IMR-90 (cell line): ENCODE measurements around the gene STX16. TPM values are rescaled to one million over a fixed set of nuclear protein-coding genes. Genes with fewer than 3 reads are reported as not detected.

Experiments used
- ATAC-seq: fragments of 200-7000 bp; cut with Tn5 transposase; 2 replicates; pipeline ENCODE4 v1.9.1; 2020; ENCODE audit warnings: low read depth, mild to moderate bottlenecking, moderate library complexity
- BruUV-seq: library from RNA; stranded (reverse); fragments of 400-500 nt; replicated peaks from 2 replicates; lab custom pipeline; 2021; lab: Mats Ljungman, UMichigan
- CTCF ChIA-PET: fragments of 300-600 bp; formaldehyde crosslinking; extraction: SDS; loops from one replicate; lab custom pipeline; 2021; ENCODE audit warnings: antibody characterized with exemption; lab: Yijun Ruan, JAX
- POLR2A ChIA-PET: fragments of 300-600 bp; sonication (Branson Sonifier 250); formaldehyde crosslinking; loops from one replicate; lab custom pipeline; 2022; ENCODE audit warnings: antibody characterized with exemption; ENCODE audit not compliant: unreplicated experiment; lab: Charles Lee
- DNase-seq: peaks from one replicate; pipeline ENCODE4 v3.0.0; 2013
- H2AFZ ChIP-seq: replicated peaks from 2 replicates; pipeline ENCODE3; 2013; ENCODE audit warnings: low read length, mild to moderate bottlenecking; ENCODE audit not compliant: poor library complexity
- H2AK5ac ChIP-seq: 2 replicates; pipeline ENCODE4 v1.6.1; 2013; ENCODE audit warnings: low read depth, low read length, inconsistent platforms
- H2AK9ac ChIP-seq: replicated peaks from 2 replicates; pipeline ENCODE3; 2013; ENCODE audit warnings: mild to moderate bottlenecking, low read depth, low read length, moderate library complexity; ENCODE audit not compliant: poor library complexity
- H2BK120ac ChIP-seq: 2 replicates; pipeline ENCODE4 v1.6.1; 2013; ENCODE audit warnings: low read depth, low read length, inconsistent platforms
- H2BK15ac ChIP-seq: 3 replicates; pipeline ENCODE4 v1.6.1; 2013; ENCODE audit warnings: low read depth, low read length, inconsistent platforms
- H2BK20ac ChIP-seq: 2 replicates; pipeline ENCODE4 v1.6.1; 2013; ENCODE audit warnings: low read depth, mild to moderate bottlenecking, inconsistent platforms, low read length, moderate library complexity
- H2BK5ac ChIP-seq: 2 replicates; pipeline ENCODE4 v1.6.1; 2013; ENCODE audit warnings: mild to moderate bottlenecking, low read depth, low read length, inconsistent platforms; ENCODE audit not compliant: poor library complexity, severe bottlenecking
- H3K14ac ChIP-seq: replicated peaks from 2 replicates; pipeline ENCODE4 v1.6.1; 2013; ENCODE audit warnings: low read depth, low read length, inconsistent platforms
- H3K18ac ChIP-seq: 2 replicates; pipeline ENCODE4 v1.6.1; 2013; ENCODE audit warnings: low read depth, low read length, control low read depth
- H3K23ac ChIP-seq: 2 replicates; pipeline ENCODE4 v1.6.1; 2013; ENCODE audit warnings: low read depth, low read length, inconsistent platforms
- H3K27ac ChIP-seq: 2 replicates; pipeline ENCODE4 v1.5.1; 2013; ENCODE audit warnings: mild to moderate bottlenecking, control low read depth, low read length; ENCODE audit not compliant: insufficient read depth
- H3K27me3 ChIP-seq: 2 replicates; pipeline ENCODE4 v1.6.1; 2013; ENCODE audit warnings: low read length; ENCODE audit not compliant: control insufficient read depth, insufficient read depth
- H3K36me3 ChIP-seq: 2 replicates; pipeline ENCODE4 v1.6.1; 2013; ENCODE audit warnings: low read length, mixed read lengths; ENCODE audit not compliant: control insufficient read depth, insufficient read depth
- H3K4ac ChIP-seq: 2 replicates; pipeline ENCODE4 v1.6.1; 2013; ENCODE audit warnings: low read depth, low read length, inconsistent platforms
- H3K4me1 ChIP-seq: 2 replicates; pipeline ENCODE4 v1.6.1; 2013; ENCODE audit warnings: low read length, mixed read lengths; ENCODE audit not compliant: control insufficient read depth, insufficient read depth
- H3K4me2 ChIP-seq: 2 replicates; pipeline ENCODE4 v1.6.1; 2013; ENCODE audit warnings: low read depth, mild to moderate bottlenecking, control low read depth, low read length, moderate library complexity
- H3K4me3 ChIP-seq: 2 replicates; pipeline ENCODE4 v1.5.1; 2013; ENCODE audit warnings: low read depth, mild to moderate bottlenecking, control low read depth, low read length, moderate library complexity; ENCODE audit not compliant: insufficient read depth
- H3K56ac ChIP-seq: 2 replicates; pipeline ENCODE4 v1.6.1; 2013; ENCODE audit warnings: low read length, inconsistent platforms; ENCODE audit not compliant: insufficient read depth; ENCODE audit errors: extremely low read depth
- H3K79me1 ChIP-seq, 2 experiments: 2 replicates each; pipeline ENCODE4 v1.6.1; 2013; ENCODE audit warnings: low read length in 2 of 2, inconsistent platforms in 1 of 2, low read depth in 1 of 2
- H3K9ac ChIP-seq: 2 replicates; pipeline ENCODE4 v1.6.1; 2013; ENCODE audit warnings: low read depth, low read length, control low read depth
- H3K9me1 ChIP-seq: 2 replicates; pipeline ENCODE4 v1.6.1; 2013; ENCODE audit warnings: low read length, inconsistent platforms; ENCODE audit not compliant: insufficient read depth
- H3K9me3 ChIP-seq: 2 replicates; pipeline ENCODE4 v1.6.1; 2013; ENCODE audit warnings: low read length; ENCODE audit not compliant: control insufficient read depth, insufficient read depth
- H4K20me1 ChIP-seq: 2 replicates; pipeline ENCODE4 v1.6.1; 2013; ENCODE audit warnings: low read length, inconsistent platforms; ENCODE audit not compliant: insufficient read depth
- H4K5ac ChIP-seq: 2 replicates; pipeline ENCODE4 v1.6.1; 2013; ENCODE audit warnings: mild to moderate bottlenecking, low read depth, low read length, control low read depth
- H4K8ac ChIP-seq, 2 experiments: 2 replicates each; pipeline ENCODE4 v1.6.1; 2013; ENCODE audit warnings: low read depth in 2 of 2, low read length in 2 of 2, control low read depth in 1 of 2, inconsistent platforms in 1 of 2
- H4K91ac ChIP-seq: 2 replicates; pipeline ENCODE4 v1.6.1; 2013; ENCODE audit warnings: low read depth, low read length, inconsistent platforms; ENCODE audit not compliant: insufficient read depth
- BHLHE40 ChIP-seq: fragments of 150-350 bp; IDR thresholded peaks from 2 replicates; pipeline ENCODE4 v1.6.1; 2016; ENCODE audit warnings: mild to moderate bottlenecking, low read depth, low read length
- CEBPB ChIP-seq: IDR thresholded peaks from 2 replicates; pipeline ENCODE4 v1.6.1; 2012; ENCODE audit warnings: low read depth, low read length, improper control_type of control experiment
- MAFK ChIP-seq: IDR thresholded peaks from 2 replicates; pipeline ENCODE4 v1.6.1; 2012; ENCODE audit warnings: low read depth, low read length, improper control_type of control experiment
- MAZ ChIP-seq: IDR thresholded peaks from 2 replicates; pipeline ENCODE4 v1.6.1; 2012; ENCODE audit warnings: low read depth, mild to moderate bottlenecking, low read length, improper control_type of control experiment, moderate library complexity, borderline replicate concordance
- MXI1 ChIP-seq: IDR thresholded peaks from 2 replicates; pipeline ENCODE4 v1.6.1; 2012; ENCODE audit warnings: low read depth, mild to moderate bottlenecking, low read length, moderate library complexity, borderline replicate concordance
- POLR2A ChIP-seq: IDR thresholded peaks from 2 replicates; pipeline ENCODE4 v1.6.1; 2012; ENCODE audit warnings: mild to moderate bottlenecking, low read depth, low read length
- SMC3 ChIP-seq: fragments of 150-350 bp; IDR thresholded peaks from 2 replicates; pipeline ENCODE4 v1.6.1; 2016; ENCODE audit warnings: low read depth, mild to moderate bottlenecking, antibody characterized with exemption, low read length, moderate library complexity
- WGBS, 2 experiments: methylation state at CpG; one replicate each; pipeline versions ENCODE4 v1.1.5 to v1.1.7; 2013; ENCODE audit warnings: missing lambda C conversion rate in 2 of 2; ENCODE audit not compliant: insufficient read length in 1 of 2; ENCODE audit errors: extremely low coverage in 2 of 2; 5-methylcytosine and 5-hydroxymethylcytosine counted together
- dilution Hi-C: fragments of 300-500 bp; cut with HindIII; formaldehyde crosslinking; loops from one replicate; pipeline ENCODE4 v1.14.3; 2018; ENCODE audit warnings: low sequenced_read_pairs; ENCODE audit not compliant: unreplicated experiment
- in situ Hi-C: fragments of 300-500 bp; cut with MboI; formaldehyde crosslinking; loops from 3 replicates; pipeline ENCODE4 v1.14.3; 2019; ENCODE audit warnings: low sequenced_read_pairs, inconsistent platforms, mixed read lengths
- intact Hi-C: fragments of 100-400 bp; cut with micrococcal nuclease; formaldehyde crosslinking; loops from 2 replicates; pipeline ENCODE4 v1.10.0; 2022
- polyA plus RNA-seq, 3 experiments: library from polyadenylated mRNA; depleted of rRNA; stranded (reverse); fragments of >200 nt; gene quantifications; 2 replicates each; pipeline ENCODE4 v1.2.3, GENCODE V29; 2012; ENCODE audit warnings: low replicate concordance in 1 of 3
- total RNA-seq: library from RNA; depleted of rRNA; stranded (reverse); fragments of >200 nt; gene quantifications from 2 replicates; pipeline ENCODE4 v1.2.3, GENCODE V29; 2012
- TF ChIP-seq, protein P1 (sequence below): fragments of 150-350 bp; IDR thresholded peaks from 2 replicates; pipeline ENCODE4 v1.6.1; 2016; ENCODE audit warnings: low read depth, mild to moderate bottlenecking, low read length, moderate library complexity, borderline replicate concordance

STX16 gene
- total and polyA plus RNA-seq, 2 of the 4 experiments (the other 2 are of a cell fraction), result 26.9 to 58.2 TPM

DNA sequence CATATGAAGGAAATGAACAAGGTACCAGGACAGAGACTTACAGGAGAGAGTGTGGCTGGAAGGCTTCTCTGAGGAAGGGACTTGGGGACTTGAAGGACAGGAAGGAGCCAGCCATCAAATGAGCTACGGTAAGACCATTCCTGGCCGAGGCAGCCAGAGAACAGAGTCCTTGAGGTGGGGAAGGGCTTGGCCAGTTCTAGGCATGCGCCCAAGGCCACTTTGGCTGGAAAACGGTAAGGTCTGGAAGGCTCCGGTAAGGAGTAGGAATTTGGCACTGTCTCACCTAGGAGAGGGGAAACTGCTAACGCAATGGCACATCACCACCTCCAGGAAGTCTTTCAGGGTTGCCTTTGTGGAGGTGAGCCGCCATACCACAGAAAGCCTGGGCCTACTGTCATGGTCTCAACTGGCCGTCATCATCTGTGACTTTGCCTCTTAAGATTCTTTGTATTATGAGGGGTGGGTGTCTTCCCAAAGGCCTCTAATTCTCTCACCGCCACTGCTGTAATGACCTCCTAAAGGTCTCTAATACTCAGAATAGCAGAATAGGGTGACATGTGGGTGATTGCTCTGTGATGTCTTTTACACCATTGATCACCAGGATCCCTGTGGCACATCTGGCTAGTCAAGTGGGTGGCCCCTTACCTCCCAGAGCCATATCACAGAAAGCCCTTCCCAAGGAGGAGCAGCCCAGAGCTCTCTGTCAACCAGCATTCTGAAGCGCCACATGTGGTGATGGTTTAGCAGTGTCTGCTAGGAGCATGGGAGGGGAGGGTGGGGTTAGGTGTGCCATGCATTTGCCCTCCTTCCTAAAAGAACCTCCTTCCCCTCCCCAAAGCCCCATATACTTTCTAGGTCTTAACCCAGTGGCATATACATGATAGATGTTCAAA, 17.7 kb upstream of the STX16 start:
- Histone ChIP-seq H3K79me1 (no peaks in the 10 kb centered on the region; a peak in 1 of 4 replicates), H2BK5ac (no peak overlapping the region), H4K8ac (peak overlapping the region in 1 of 2 experiments; percentile 62; a peak in 2 of 4 replicates), H4K91ac (peak overlapping the region; percentile 15; the same call in 1 of the 2 replicates), H4K20me1 (no peaks in the 10 kb centered on the region), H2AFZ (no peak overlapping the region), H2BK120ac (peak overlapping the region; percentile 79), H3K27me3 (no peaks in the 10 kb centered on the region), H3K4me2 (no peak overlapping the region), H2AK9ac (peak overlapping the region; percentile 55), H3K9ac (no peak overlapping the region), H2BK15ac (peak overlapping the region; percentile 98; the same call in 2 of the 3 replicates), H3K9me1 (peaks cover 15% of the 10 kb centered on the region), H3K9me3 (no peaks in the 10 kb centered on the region), H3K36me3 (no peaks in the 10 kb centered on the region), H3K27ac (no peak overlapping the region), H2BK20ac (peak overlapping the region; percentile 81), H4K5ac (no peak overlapping the region; the same call in 1 of the 2 replicates), H2AK5ac (peak overlapping the region; percentile 71), H3K4me1 (peaks cover 16% of the 10 kb centered on the region), H3K4ac (peak overlapping the region; percentile 84), H3K14ac (no peak overlapping the region), H3K4me3 (no peak overlapping the region), H3K18ac (no peak overlapping the region; the same call in 1 of the 2 replicates), H3K56ac (no peak overlapping the region), H3K23ac (peak overlapping the region; percentile 46; the same call in 1 of the 2 replicates)
- no TSS peak for BruUV-seq
- TF ChIP-seq MAFK (no peak), POLR2A (no peak), SMC3 (no peak), CEBPB (no peak), MAZ (no peak), BHLHE40 (no peak), MXI1 (no peak)
- TF ChIP-seq, protein P1, sequence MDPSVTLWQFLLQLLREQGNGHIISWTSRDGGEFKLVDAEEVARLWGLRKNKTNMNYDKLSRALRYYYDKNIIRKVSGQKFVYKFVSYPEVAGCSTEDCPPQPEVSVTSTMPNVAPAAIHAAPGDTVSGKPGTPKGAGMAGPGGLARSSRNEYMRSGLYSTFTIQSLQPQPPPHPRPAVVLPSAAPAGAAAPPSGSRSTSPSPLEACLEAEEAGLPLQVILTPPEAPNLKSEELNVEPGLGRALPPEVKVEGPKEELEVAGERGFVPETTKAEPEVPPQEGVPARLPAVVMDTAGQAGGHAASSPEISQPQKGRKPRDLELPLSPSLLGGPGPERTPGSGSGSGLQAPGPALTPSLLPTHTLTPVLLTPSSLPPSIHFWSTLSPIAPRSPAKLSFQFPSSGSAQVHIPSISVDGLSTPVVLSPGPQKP, result no peak
- ChIA-PET POLR2A (no interaction called here), CTCF (no interaction called here)
- DNase-seq, result no peak
- intact Hi-C loops, result no loop called here
- WGBS, 2 experiments, result 94% methylated on average over 3 of the region's 10 CpGs; no CpG with 5 or more reads in 1 of the 2 experiments
- no peak for ATAC-seq
- in situ Hi-C loops, result no loop called here
- dilution Hi-C loops, result no loop called here
